B cell (primary cell): ENCODE results near the gene CNTN4. TPM values are rescaled to one million over a fixed set of nuclear protein-coding genes. Genes with fewer than 3 reads are reported as not detected.

Source experiments
- ATAC-seq: fragments of 200-7000 bp; cut with Tn5 transposase; one replicate; pipeline ENCODE4 v1.10.0; 2021; ENCODE audit warnings: low read depth, mild to moderate bottlenecking, moderate number of reproducible peaks, moderate library complexity
- CTCF ChIA-PET: fragments of 350-600 bp; sonication (Branson Sonifier 250); formaldehyde crosslinking; loops from one replicate; lab custom pipeline; 2021; ENCODE audit warnings: antibody characterized with exemption, inconsistent platforms; lab: Charles Lee
- POLR2A ChIA-PET: fragments of 350-600 bp; sonication (Branson Sonifier 250); formaldehyde crosslinking; loops from one replicate; lab custom pipeline; 2021; ENCODE audit warnings: antibody characterized with exemption; lab: Charles Lee
- DNase-seq: peaks from one replicate; pipeline ENCODE4 v3.0.0; 2013
- H2AFZ ChIP-seq: 2 replicates; pipeline ENCODE4 v1.6.1; 2012; ENCODE audit warnings: mild to moderate bottlenecking, low read depth, low read length; ENCODE audit not compliant: insufficient read depth, poor library complexity, severe bottlenecking
- H3K27ac ChIP-seq, 2 donors: 1 replicate in 1 of 2; 2 replicates in 1 of 2; pipeline ENCODE4 v1.5.1; 2012 to 2013; ENCODE audit warnings: low read length in 2 of 2, mild to moderate bottlenecking in 2 of 2, moderate library complexity in 1 of 2
- H3K27me3 ChIP-seq, 4 experiments: fragments of 200-600 bp in 1 of 4; sonication (generic) in 1 of 4; replicated peaks in 1 of 4; 1 replicate in 2 of 4; 2 replicates in 2 of 4; pipeline versions ENCODE4 v1.6.1 to v1.7.0; 2013 to 2016; ENCODE audit warnings: low read length in 3 of 4, mild to moderate bottlenecking in 2 of 4, mixed read lengths in 1 of 4, moderate library complexity in 1 of 4; ENCODE audit not compliant: insufficient read depth in 4 of 4, control insufficient read depth in 3 of 4; ENCODE audit errors: control extremely low read depth in 1 of 4
- H3K36me3 ChIP-seq, 2 experiments: replicated peaks in 1 of 2; 1 replicate in 1 of 2; 2 replicates in 1 of 2; pipeline versions ENCODE4 v1.6.1 to v1.7.1; 2013; ENCODE audit warnings: low read length in 1 of 2; ENCODE audit not compliant: insufficient read depth in 2 of 2, control insufficient read depth in 1 of 2; ENCODE audit errors: control extremely low read depth in 1 of 2, extremely low read depth in 1 of 2
- H3K4me1 ChIP-seq, 2 donors: fragments of 200-600 bp in 1 of 2; sonication (generic) in 1 of 2; 1 replicate in 1 of 2; 2 replicates in 1 of 2; pipeline versions ENCODE4 v1.5.1 to v1.6.1; 2013 to 2017; ENCODE audit warnings: low read length in 2 of 2; ENCODE audit not compliant: control insufficient read depth in 2 of 2, insufficient read depth in 2 of 2
- H3K4me2 ChIP-seq: replicated peaks from 2 replicates; pipeline ENCODE3; 2012; ENCODE audit warnings: mild to moderate bottlenecking, low read depth, low read length; ENCODE audit not compliant: poor library complexity, severe bottlenecking
- H3K4me3 ChIP-seq, 5 experiments: fragments of 200-600 bp in 1 of 5; sonication (generic) in 1 of 5; 1 replicate in 3 of 5; 2 replicates in 2 of 5; pipeline versions ENCODE4 v1.5.1 to v1.7.0; 2011 to 2016; ENCODE audit warnings: low read length in 4 of 5, mild to moderate bottlenecking in 4 of 5, low read depth in 2 of 5, control low read depth in 1 of 5, moderate library complexity in 1 of 5; ENCODE audit not compliant: insufficient read depth in 1 of 5; ENCODE audit errors: control extremely low read depth in 1 of 5, extremely low read depth in 1 of 5
- H3K79me2 ChIP-seq: fragments of 200-600 bp; sonication (generic); one replicate; pipeline ENCODE4 v1.6.0; 2016; ENCODE audit warnings: low read length; ENCODE audit not compliant: control insufficient read depth, insufficient read depth
- H3K9ac ChIP-seq: fragments of 200-600 bp; sonication (generic); 2 replicates; pipeline ENCODE4 v1.6.1; 2017; ENCODE audit warnings: mild to moderate bottlenecking, low read length, moderate library complexity
- H3K9me3 ChIP-seq, 3 donors: one replicate each; pipeline versions ENCODE4 v1.6.1 to v1.7.1; 2013; ENCODE audit warnings: low read length in 2 of 3; ENCODE audit not compliant: control insufficient read depth in 2 of 3, insufficient read depth in 1 of 3; ENCODE audit errors: control extremely low read depth in 1 of 3
- H4K20me1 ChIP-seq: 2 replicates; pipeline ENCODE4 v1.6.0; 2012; ENCODE audit warnings: mild to moderate bottlenecking, low read length; ENCODE audit not compliant: insufficient read depth, control insufficient read depth, poor library complexity, severe bottlenecking
- H3K27ac Mint-ChIP-seq: one replicate; pipeline ENCODE4 v1.8.0; 2021; ENCODE audit warnings: mixed read lengths
- H3K27me3 Mint-ChIP-seq: one replicate; pipeline ENCODE4 v1.8.0; 2021; ENCODE audit warnings: mixed read lengths
- H3K4me1 Mint-ChIP-seq: one replicate; pipeline ENCODE4 v1.8.0; 2021; ENCODE audit warnings: mixed read lengths
- H3K4me3 Mint-ChIP-seq: one replicate; pipeline ENCODE4 v1.8.0; 2021; ENCODE audit warnings: mixed read lengths
- H3K9me3 Mint-ChIP-seq: one replicate; pipeline ENCODE4 v1.8.0; 2022; ENCODE audit warnings: mixed read lengths; ENCODE audit not compliant: insufficient read depth
- CTCF ChIP-seq: fragments of 200-600 bp; IDR thresholded peaks from one replicate; pipeline ENCODE4 v1.8.0; 2022; ENCODE audit warnings: antibody characterized with exemption, mild to moderate bottlenecking
- EZH2 ChIP-seq: IDR thresholded peaks from 2 replicates; pipeline ENCODE4 v1.6.1; 2012; ENCODE audit warnings: borderline replicate concordance, low read depth, mild to moderate bottlenecking, moderate library complexity, low read length; ENCODE audit not compliant: insufficient read depth, poor library complexity, severe bottlenecking
- WGBS: methylation state at CpG from one replicate; pipeline ENCODE4 v1.1.5; 2013; ENCODE audit warnings: missing lambda C conversion rate; ENCODE audit not compliant: insufficient coverage; 5-methylcytosine and 5-hydroxymethylcytosine counted together
- intact Hi-C: fragments of 100-400 bp; cut with micrococcal nuclease; formaldehyde crosslinking; loops from one replicate; pipeline ENCODE4 v1.10.0; 2022
- polyA plus RNA-seq: library from polyadenylated mRNA; depleted of rRNA; stranded (reverse); fragments of >200 nt; gene quantifications from 2 replicates; pipeline ENCODE4 v1.2.3, GENCODE V29; 2012
- total RNA-seq, 2 donors: library from RNA; stranded (reverse); fragments of 120-200 nt in 1 of 2; gene quantifications; 1 replicate in 1 of 2; 2 replicates in 1 of 2; pipeline versions ENCODE4 v1.2.3 to v1.2.4, GENCODE V29; 2013 to 2022

Gene CNTN4
- total and polyA plus RNA-seq, 2 donors (not counting 1 experiment from before 2014, with no cell fraction given): 0.05 TPM; not detected in 1

- TF ChIP-seq EZH2: no peak
- no peak for TF ChIP-seq CTCF
- POLR2A ChIA-PET: no interaction called here
- DNase-seq (no peak), ATAC-seq (no peak)
- no peak overlapping the region for H3K9ac ChIP-seq
- H3K36me3 ChIP-seq: no peaks in the 10 kb centered on the region
- Mint-ChIP-seq H3K9me3 (peaks cover 4% of the 10 kb centered on the region), H3K27ac (no peak overlapping the region), H3K4me1 (no peaks in the 10 kb centered on the region), H3K4me3 (no peak overlapping the region), H3K27me3 (no peaks in the 10 kb centered on the region)
- H2AFZ ChIP-seq: no peak overlapping the region
- intact Hi-C loops: no loop called here
- H3K27me3 ChIP-seq: no peaks in the 10 kb centered on the region
- 97% methylated on average over 18 of the region's 21 CpGs for WGBS
- no peaks in the 10 kb centered on the region for H3K4me1 ChIP-seq
- CTCF ChIA-PET: no interaction called here
- no peak overlapping the region for H3K27ac ChIP-seq
- H3K4me3 ChIP-seq: no peak overlapping the region
- H3K79me2 ChIP-seq: no peaks in the 10 kb centered on the region
- H3K4me2 ChIP-seq: no peak overlapping the region
- H4K20me1 ChIP-seq: no peaks in the 10 kb centered on the region
- H3K9me3 ChIP-seq: peaks cover 0 to 15% (median 1%) of the 10 kb centered on the region in 3 donors
These were observed 386.3 kb downstream of the CNTN4 start for GRCh38 chr3:2485027-2485375.

GRCh38 chr3:2495746-2496145 lies 397.1 kb downstream of the CNTN4 start:
- Mint-ChIP-seq H3K4me3 (no peak overlapping the region), H3K27ac (no peak overlapping the region), H3K9me3 (no peaks in the 10 kb centered on the region), H3K4me1 (no peaks in the 10 kb centered on the region), H3K27me3 (no peaks in the 10 kb centered on the region)
- intact Hi-C loops: no loop called here
- H3K4me3 ChIP-seq: no peak overlapping the region
- H3K4me1 ChIP-seq: no peaks in the 10 kb centered on the region
- H3K9ac ChIP-seq: no peak overlapping the region
- H3K27me3 ChIP-seq: no peaks in the 10 kb centered on the region
- no peak for DNase-seq
- no peak for ATAC-seq
- no peaks in the 10 kb centered on the region for H4K20me1 ChIP-seq
- CTCF ChIA-PET: no interaction called here
- no peak overlapping the region for H2AFZ ChIP-seq
- H3K4me2 ChIP-seq: no peak overlapping the region
- no CpG with 5 or more reads among the region's 2 CpGs for WGBS
- no peak overlapping the region for H3K27ac ChIP-seq
- no peaks in the 10 kb centered on the region for H3K9me3 ChIP-seq
- H3K36me3 ChIP-seq: no peaks in the 10 kb centered on the region
- TF ChIP-seq CTCF (no peak), EZH2 (no peak)
- no peaks in the 10 kb centered on the region for H3K79me2 ChIP-seq
- POLR2A ChIA-PET: no interaction called here
